Ishikawa (cell line): Measurements from ENCODE around the gene PRIMA1.

ENCODE experiments used
- CEBPB ChIP-seq: IDR thresholded peaks from 2 replicates; pipeline ENCODE4 v1.6.1; 2012
- EGR1 ChIP-seq: IDR thresholded peaks from 2 replicates; pipeline ENCODE4 v1.6.1; 2012
- EP300 ChIP-seq: IDR thresholded peaks from 2 replicates; pipeline ENCODE4 v1.6.1; 2012; ENCODE audit warnings: borderline replicate concordance
- FOXM1 ChIP-seq: IDR thresholded peaks from 2 replicates; pipeline ENCODE4 v1.6.1; 2012; ENCODE audit warnings: low read depth, borderline replicate concordance
- NFIC ChIP-seq: IDR thresholded peaks from 2 replicates; pipeline ENCODE4 v1.6.1; 2012
- TAF1 ChIP-seq: IDR thresholded peaks from 2 replicates; pipeline ENCODE4 v1.6.1; 2012; ENCODE audit warnings: low read depth, mild to moderate bottlenecking
- YY1 ChIP-seq: IDR thresholded peaks from 2 replicates; pipeline ENCODE4 v1.6.1; 2012; ENCODE audit warnings: low read depth
- TF ChIP-seq, protein P1 (sequence below): IDR thresholded peaks from 2 replicates; pipeline ENCODE4 v1.6.1; 2012; ENCODE audit warnings: low read depth, mild to moderate bottlenecking

DNA sequence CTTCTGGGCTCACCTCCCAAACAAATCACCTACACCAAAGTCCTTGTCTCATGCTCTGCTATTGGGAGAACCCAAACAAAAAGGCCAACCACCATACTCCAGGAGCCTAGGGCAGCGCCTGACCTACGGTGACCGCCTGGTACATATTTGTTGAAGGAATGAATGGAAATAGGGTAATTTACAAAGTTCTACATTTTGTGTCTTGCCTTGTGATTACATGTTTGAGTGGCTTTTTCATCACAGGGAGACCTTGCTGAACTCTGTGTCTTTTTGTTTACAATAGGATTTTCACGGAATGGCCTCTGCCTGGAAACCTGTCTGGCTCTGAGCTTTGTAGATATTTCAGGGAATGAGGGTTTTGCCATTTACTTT, 11.3 kb upstream of the PRIMA1 start:
- TF ChIP-seq EP300 (no peak), CEBPB (no peak), EGR1 (no peak), NFIC (no peak), FOXM1 (no peak), TAF1 (no peak), YY1 (no peak)
- TF ChIP-seq, protein P1, sequence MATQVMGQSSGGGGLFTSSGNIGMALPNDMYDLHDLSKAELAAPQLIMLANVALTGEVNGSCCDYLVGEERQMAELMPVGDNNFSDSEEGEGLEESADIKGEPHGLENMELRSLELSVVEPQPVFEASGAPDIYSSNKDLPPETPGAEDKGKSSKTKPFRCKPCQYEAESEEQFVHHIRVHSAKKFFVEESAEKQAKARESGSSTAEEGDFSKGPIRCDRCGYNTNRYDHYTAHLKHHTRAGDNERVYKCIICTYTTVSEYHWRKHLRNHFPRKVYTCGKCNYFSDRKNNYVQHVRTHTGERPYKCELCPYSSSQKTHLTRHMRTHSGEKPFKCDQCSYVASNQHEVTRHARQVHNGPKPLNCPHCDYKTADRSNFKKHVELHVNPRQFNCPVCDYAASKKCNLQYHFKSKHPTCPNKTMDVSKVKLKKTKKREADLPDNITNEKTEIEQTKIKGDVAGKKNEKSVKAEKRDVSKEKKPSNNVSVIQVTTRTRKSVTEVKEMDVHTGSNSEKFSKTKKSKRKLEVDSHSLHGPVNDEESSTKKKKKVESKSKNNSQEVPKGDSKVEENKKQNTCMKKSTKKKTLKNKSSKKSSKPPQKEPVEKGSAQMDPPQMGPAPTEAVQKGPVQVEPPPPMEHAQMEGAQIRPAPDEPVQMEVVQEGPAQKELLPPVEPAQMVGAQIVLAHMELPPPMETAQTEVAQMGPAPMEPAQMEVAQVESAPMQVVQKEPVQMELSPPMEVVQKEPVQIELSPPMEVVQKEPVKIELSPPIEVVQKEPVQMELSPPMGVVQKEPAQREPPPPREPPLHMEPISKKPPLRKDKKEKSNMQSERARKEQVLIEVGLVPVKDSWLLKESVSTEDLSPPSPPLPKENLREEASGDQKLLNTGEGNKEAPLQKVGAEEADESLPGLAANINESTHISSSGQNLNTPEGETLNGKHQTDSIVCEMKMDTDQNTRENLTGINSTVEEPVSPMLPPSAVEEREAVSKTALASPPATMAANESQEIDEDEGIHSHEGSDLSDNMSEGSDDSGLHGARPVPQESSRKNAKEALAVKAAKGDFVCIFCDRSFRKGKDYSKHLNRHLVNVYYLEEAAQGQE, result no peak
